Measurements from ENCODE around the gene TSFM. TPM values are rescaled to one million over a fixed set of nuclear protein-coding genes. Genes with fewer than 3 reads are reported as not detected.

The TSFM gene
- total RNA-seq, 1 experiment from 2014 or later, result 48.7 TPM

- TF ChIP-seq AFF4 (CRISPR knock-in tag; IDR thresholded peaks at IDR 0.05; ENCODE audit: borderline replicate concordance), result peak; percentile 84; the same call in 1 of the 2 replicates
- TF ChIP-seq, protein P1, sequence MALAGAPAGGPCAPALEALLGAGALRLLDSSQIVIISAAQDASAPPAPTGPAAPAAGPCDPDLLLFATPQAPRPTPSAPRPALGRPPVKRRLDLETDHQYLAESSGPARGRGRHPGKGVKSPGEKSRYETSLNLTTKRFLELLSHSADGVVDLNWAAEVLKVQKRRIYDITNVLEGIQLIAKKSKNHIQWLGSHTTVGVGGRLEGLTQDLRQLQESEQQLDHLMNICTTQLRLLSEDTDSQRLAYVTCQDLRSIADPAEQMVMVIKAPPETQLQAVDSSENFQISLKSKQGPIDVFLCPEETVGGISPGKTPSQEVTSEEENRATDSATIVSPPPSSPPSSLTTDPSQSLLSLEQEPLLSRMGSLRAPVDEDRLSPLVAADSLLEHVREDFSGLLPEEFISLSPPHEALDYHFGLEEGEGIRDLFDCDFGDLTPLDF (CRISPR knock-in tag; IDR thresholded peaks at IDR 0.05), result no peak
- peak; percentile 78; the same call in 1 of the 2 replicates for TF ChIP-seq RELA (CRISPR knock-in tag; IDR thresholded peaks at IDR 0.05; ENCODE audit: borderline replicate concordance)
- TF ChIP-seq MXD4 (CRISPR knock-in tag; IDR thresholded peaks at IDR 0.05; ENCODE audit: borderline replicate concordance), result no peak
- TF ChIP-seq ZNF317 (CRISPR knock-in tag; IDR thresholded peaks at IDR 0.05; ENCODE audit: borderline replicate concordance, low read depth), result no peak
- TF ChIP-seq, protein P2, sequence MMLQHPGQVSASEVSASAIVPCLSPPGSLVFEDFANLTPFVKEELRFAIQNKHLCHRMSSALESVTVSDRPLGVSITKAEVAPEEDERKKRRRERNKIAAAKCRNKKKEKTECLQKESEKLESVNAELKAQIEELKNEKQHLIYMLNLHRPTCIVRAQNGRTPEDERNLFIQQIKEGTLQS (CRISPR knock-in tag; conservative IDR thresholded peaks at IDR 0.05), result 0 out of 2 replicates have a peak, but pooled peaks have one; percentile 17
- no peak; the same call in 1 of the 2 replicates for TF ChIP-seq SMAD3 (CRISPR knock-in tag; IDR thresholded peaks at IDR 0.05; ENCODE audit: borderline replicate concordance)
- TF ChIP-seq, protein P3, sequence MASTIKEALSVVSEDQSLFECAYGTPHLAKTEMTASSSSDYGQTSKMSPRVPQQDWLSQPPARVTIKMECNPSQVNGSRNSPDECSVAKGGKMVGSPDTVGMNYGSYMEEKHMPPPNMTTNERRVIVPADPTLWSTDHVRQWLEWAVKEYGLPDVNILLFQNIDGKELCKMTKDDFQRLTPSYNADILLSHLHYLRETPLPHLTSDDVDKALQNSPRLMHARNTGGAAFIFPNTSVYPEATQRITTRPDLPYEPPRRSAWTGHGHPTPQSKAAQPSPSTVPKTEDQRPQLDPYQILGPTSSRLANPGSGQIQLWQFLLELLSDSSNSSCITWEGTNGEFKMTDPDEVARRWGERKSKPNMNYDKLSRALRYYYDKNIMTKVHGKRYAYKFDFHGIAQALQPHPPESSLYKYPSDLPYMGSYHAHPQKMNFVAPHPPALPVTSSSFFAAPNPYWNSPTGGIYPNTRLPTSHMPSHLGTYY (CRISPR knock-in tag; IDR thresholded peaks at IDR 0.05), result no peak
- peak; percentile 93 for TF ChIP-seq ARID4B (CRISPR knock-in tag; IDR thresholded peaks at IDR 0.05; ENCODE audit: borderline replicate concordance)
- TF ChIP-seq, protein P4, sequence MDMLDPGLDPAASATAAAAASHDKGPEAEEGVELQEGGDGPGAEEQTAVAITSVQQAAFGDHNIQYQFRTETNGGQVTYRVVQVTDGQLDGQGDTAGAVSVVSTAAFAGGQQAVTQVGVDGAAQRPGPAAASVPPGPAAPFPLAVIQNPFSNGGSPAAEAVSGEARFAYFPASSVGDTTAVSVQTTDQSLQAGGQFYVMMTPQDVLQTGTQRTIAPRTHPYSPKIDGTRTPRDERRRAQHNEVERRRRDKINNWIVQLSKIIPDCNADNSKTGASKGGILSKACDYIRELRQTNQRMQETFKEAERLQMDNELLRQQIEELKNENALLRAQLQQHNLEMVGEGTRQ (CRISPR knock-in tag; IDR thresholded peaks at IDR 0.05), result peak; percentile 81
- peak; percentile 59; the same call in 1 of the 2 replicates for TF ChIP-seq FOXP1 (CRISPR knock-in tag; IDR thresholded peaks at IDR 0.05; ENCODE audit: borderline replicate concordance)
- TF ChIP-seq ZBTB21 (CRISPR knock-in tag; IDR thresholded peaks at IDR 0.05; ENCODE audit: borderline replicate concordance), result peak; percentile 88
- no peak for TF ChIP-seq JUN (CRISPR knock-in tag; IDR thresholded peaks at IDR 0.05)
- TF ChIP-seq CREM (CRISPR knock-in tag; IDR thresholded peaks at IDR 0.05), result peak; percentile 97
- TF ChIP-seq ATF1 (CRISPR knock-in tag; IDR thresholded peaks at IDR 0.05), result no peak; the same call in 1 of the 2 replicates
- peak; percentile 88; the same call in 1 of the 2 replicates for TF ChIP-seq MYBL2 (CRISPR knock-in tag; IDR thresholded peaks at IDR 0.05)
- TF ChIP-seq TEAD1 (CRISPR knock-in tag; IDR thresholded peaks at IDR 0.05), result peak; percentile 83; the same call in 1 of the 2 replicates
- TF ChIP-seq SMAD4 (CRISPR knock-in tag; IDR thresholded peaks at IDR 0.05), result no peak
- TF ChIP-seq FOXJ3 (CRISPR knock-in tag; IDR thresholded peaks at IDR 0.05; ENCODE audit: borderline replicate concordance), result no peak
- no peak for TF ChIP-seq RORB (CRISPR knock-in tag; IDR thresholded peaks at IDR 0.05)
- TF ChIP-seq, protein P5, sequence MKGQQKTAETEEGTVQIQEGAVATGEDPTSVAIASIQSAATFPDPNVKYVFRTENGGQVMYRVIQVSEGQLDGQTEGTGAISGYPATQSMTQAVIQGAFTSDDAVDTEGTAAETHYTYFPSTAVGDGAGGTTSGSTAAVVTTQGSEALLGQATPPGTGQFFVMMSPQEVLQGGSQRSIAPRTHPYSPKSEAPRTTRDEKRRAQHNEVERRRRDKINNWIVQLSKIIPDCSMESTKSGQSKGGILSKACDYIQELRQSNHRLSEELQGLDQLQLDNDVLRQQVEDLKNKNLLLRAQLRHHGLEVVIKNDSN (CRISPR knock-in tag; IDR thresholded peaks at IDR 0.05), result peak; percentile 81
- TF ChIP-seq ZBTB43 (CRISPR knock-in tag; IDR thresholded peaks at IDR 0.05), result peak; percentile 64; the same call in 1 of the 2 replicates
- TF ChIP-seq, protein P6, sequence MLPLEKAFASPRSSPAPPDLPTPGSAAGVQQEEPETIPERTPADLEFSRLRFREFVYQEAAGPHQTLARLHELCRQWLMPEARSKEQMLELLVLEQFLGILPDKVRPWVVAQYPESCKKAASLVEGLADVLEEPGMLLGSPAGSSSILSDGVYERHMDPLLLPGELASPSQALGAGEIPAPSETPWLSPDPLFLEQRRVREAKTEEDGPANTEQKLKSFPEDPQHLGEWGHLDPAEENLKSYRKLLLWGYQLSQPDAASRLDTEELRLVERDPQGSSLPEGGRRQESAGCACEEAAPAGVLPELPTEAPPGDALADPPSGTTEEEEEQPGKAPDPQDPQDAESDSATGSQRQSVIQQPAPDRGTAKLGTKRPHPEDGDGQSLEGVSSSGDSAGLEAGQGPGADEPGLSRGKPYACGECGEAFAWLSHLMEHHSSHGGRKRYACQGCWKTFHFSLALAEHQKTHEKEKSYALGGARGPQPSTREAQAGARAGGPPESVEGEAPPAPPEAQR (CRISPR knock-in tag; IDR thresholded peaks at IDR 0.05), result no peak
These were observed 10.6 kb upstream of the TSFM start, which contains the start of gene METTL1 (continued) for GRCh38 chr12:57771873-57772428.
